HCT116 (cell line): ENCODE results near the gene KCNIP3. TPM values are rescaled to one million over a fixed set of nuclear protein-coding genes. Genes with fewer than 3 reads are reported as not detected.
"Not testable (repeated sequence)": the region's sequence is repeated elsewhere in the genome, so short reads cannot be mapped to it uniquely, and the experiment has no call there.

ENCODE experiments used
- ATAC-seq: fragments of 200-7000 bp; cut with Tn5 transposase; 2 replicates; pipeline ENCODE4 v1.9.1; 2020; ENCODE audit warnings: mild to moderate bottlenecking, moderate library complexity
- BruUV-seq: library from RNA; stranded (reverse); fragments of 400-500 nt; replicated peaks from 2 replicates; lab custom pipeline; 2021; lab: Mats Ljungman, UMichigan
- CTCF ChIA-PET: fragments of 300-600 bp; sonication (Branson Sonifier 250); formaldehyde crosslinking; loops from one replicate; lab custom pipeline; 2021; ENCODE audit warnings: antibody characterized with exemption; lab: Charles Lee
- POLR2A ChIA-PET: fragments of 300-600, 350-600 bp; sonication (Branson Sonifier 250); formaldehyde crosslinking; loops from one replicate; lab custom pipeline; 2021; ENCODE audit warnings: antibody characterized with exemption; lab: Charles Lee
- RAD21 ChIA-PET, 2 experiments: fragments of 300-600 bp; sonication (Branson Sonifier 250); formaldehyde crosslinking; loops; one replicate each; lab custom pipeline; 2023; ENCODE audit warnings: low total read pairs in 2 of 2; ENCODE audit not compliant: uncharacterized antibody in 2 of 2, unreplicated experiment in 2 of 2, low non-redundant PET in 1 of 2; lab: Charles Lee
- DNase-seq: peaks from one replicate; pipeline ENCODE4 v3.0.0-alpha.2; 2010; ENCODE audit warnings: low read depth, low spot score
- H2AFZ ChIP-seq: fragments of 200-600 bp; shearing (Covaris generic), sonication (generic); 2 replicates; pipeline ENCODE4 v1.6.1; 2017; ENCODE audit warnings: low read depth, mixed run types, mixed read lengths, antibody characterized with exemption, low read length; ENCODE audit not compliant: poor library complexity, severe bottlenecking
- H3K27ac ChIP-seq: 2 replicates; pipeline ENCODE4 v1.5.1; 2012; ENCODE audit warnings: low read depth, low read length
- H3K27me3 ChIP-seq: fragments of 200-600 bp; sonication (generic); 2 replicates; pipeline ENCODE4 v1.6.1; 2016; ENCODE audit warnings: mixed run types, low read length, mixed read lengths; ENCODE audit not compliant: insufficient read depth
- H3K36me3 ChIP-seq, 2 experiments: fragments of 200-500 bp in 1 of 2; fragments of 200-600 bp in 1 of 2; sonication (Bioruptor generic) in 1 of 2; sonication (generic) in 1 of 2; 2 replicates each; pipeline versions ENCODE4 v1.5.1 to v1.6.1; 2014 to 2016; ENCODE audit warnings: low read length in 2 of 2, inconsistent platforms in 1 of 2, mixed read lengths in 1 of 2, mixed run types in 1 of 2; ENCODE audit not compliant: insufficient read depth in 2 of 2, control insufficient read depth in 1 of 2
- H3K4me1 ChIP-seq, 2 experiments: fragments of 200-600 bp in 1 of 2; sonication (generic) in 1 of 2; 2 replicates each; pipeline versions ENCODE4 v1.5.1 to v1.6.1; 2012 to 2017; ENCODE audit warnings: low read length in 2 of 2, inconsistent platforms in 1 of 2, mild to moderate bottlenecking in 1 of 2, mixed read lengths in 1 of 2, mixed run types in 1 of 2, moderate library complexity in 1 of 2; ENCODE audit not compliant: insufficient read depth in 2 of 2, control insufficient read depth in 1 of 2
- H3K4me2 ChIP-seq: fragments of 200-600 bp; sonication (generic); 2 replicates; pipeline ENCODE4 v1.6.1; 2017; ENCODE audit warnings: mixed run types, low read length, mixed read lengths
- H3K4me3 ChIP-seq, 2 experiments: fragments of 200-600 bp in 1 of 2; sonication (generic) in 1 of 2; replicated peaks in 1 of 2; 2 replicates each; pipeline ENCODE4 v1.5.1; 2011 to 2016; ENCODE audit warnings: low read length in 2 of 2, control low read depth in 1 of 2, low read depth in 1 of 2, mild to moderate bottlenecking in 1 of 2, mixed read lengths in 1 of 2, mixed run types in 1 of 2
- H3K79me2 ChIP-seq: fragments of 200-600 bp; sonication (generic); 2 replicates; pipeline ENCODE4 v1.6.1; 2017; ENCODE audit warnings: mild to moderate bottlenecking, mixed run types, low read length, moderate library complexity, mixed read lengths; ENCODE audit not compliant: insufficient read depth
- H3K9ac ChIP-seq: fragments of 200-600 bp; sonication (generic); 2 replicates; pipeline ENCODE4 v1.6.1; 2016; ENCODE audit warnings: low read length, mixed read lengths
- H3K9me2 ChIP-seq: fragments of 200-600 bp; sonication (generic), shearing (Covaris generic); 2 replicates; pipeline ENCODE4 v1.6.1; 2017; ENCODE audit warnings: mixed run types, mild to moderate bottlenecking, moderate library complexity; ENCODE audit not compliant: insufficient read depth
- H3K9me3 ChIP-seq, 2 experiments: fragments of 200-500 bp in 1 of 2; fragments of 200-600 bp in 1 of 2; sonication (Bioruptor generic) in 1 of 2; sonication (generic) in 1 of 2; 2 replicates each; pipeline ENCODE4 v1.6.1; 2014 to 2017; ENCODE audit warnings: low read length in 2 of 2, mixed read lengths in 2 of 2, inconsistent platforms in 1 of 2, low read depth in 1 of 2, mild to moderate bottlenecking in 1 of 2, mixed run types in 1 of 2, moderate library complexity in 1 of 2; ENCODE audit not compliant: control insufficient read depth in 1 of 2, insufficient read depth in 1 of 2
- H4K20me1 ChIP-seq: fragments of 200-600 bp; sonication (generic), shearing (Covaris generic); 2 replicates; pipeline ENCODE4 v1.6.1; 2017; ENCODE audit warnings: mixed run types, mild to moderate bottlenecking, moderate library complexity; ENCODE audit not compliant: insufficient read depth
- CBX3 ChIP-seq: IDR thresholded peaks from 2 replicates; pipeline ENCODE4 v1.6.1; 2012; ENCODE audit warnings: low read depth
- CEBPB ChIP-seq: IDR thresholded peaks from 2 replicates; pipeline ENCODE4 v1.6.1; 2012; ENCODE audit warnings: low read depth
- ELF1 ChIP-seq: IDR thresholded peaks from 2 replicates; pipeline ENCODE4 v1.6.1; 2012; ENCODE audit warnings: low read depth, borderline replicate concordance
- EZH2 ChIP-seq: fragments of 200-600 bp; sonication (generic); IDR thresholded peaks from 2 replicates; pipeline ENCODE4 v1.6.1; 2017; ENCODE audit warnings: antibody characterized with exemption, mixed run types
- EZH2phosphoT487 ChIP-seq: fragments of 200-600 bp; IDR thresholded peaks from 2 replicates; pipeline ENCODE4 v1.6.1; 2018; ENCODE audit warnings: antibody characterized with exemption, borderline replicate concordance
- FOSL1 ChIP-seq: IDR thresholded peaks from 2 replicates; pipeline ENCODE4 v1.6.1; 2012; ENCODE audit warnings: low read depth
- JUND ChIP-seq: IDR thresholded peaks from 2 replicates; pipeline ENCODE4 v1.6.1; 2012
- MAX ChIP-seq: IDR thresholded peaks from 2 replicates; pipeline ENCODE4 v1.6.1; 2012
- POLR2A ChIP-seq: IDR thresholded peaks from 2 replicates; pipeline ENCODE4 v1.7.0; 2011; ENCODE audit warnings: borderline replicate concordance; ENCODE audit not compliant: insufficient read depth, insufficient read length; ENCODE audit errors: extremely low read depth
- POLR2AphosphoS5 ChIP-seq: IDR thresholded peaks from 2 replicates; pipeline ENCODE4 v1.6.1; 2011; ENCODE audit warnings: mild to moderate bottlenecking, low read depth, low read length, moderate library complexity
- RAD21 ChIP-seq: IDR thresholded peaks from 2 replicates; pipeline ENCODE4 v1.6.1; 2012; ENCODE audit warnings: low read depth, mild to moderate bottlenecking
- REST ChIP-seq: IDR thresholded peaks from 2 replicates; pipeline ENCODE4 v1.6.1; 2012; ENCODE audit warnings: low read depth
- SIN3A ChIP-seq: IDR thresholded peaks from 2 replicates; pipeline ENCODE4 v1.6.1; 2012; ENCODE audit warnings: low read depth
- SP1 ChIP-seq: IDR thresholded peaks from 2 replicates; pipeline ENCODE4 v1.6.1; 2012; ENCODE audit warnings: low read depth
- SRF ChIP-seq: IDR thresholded peaks from 2 replicates; pipeline ENCODE4 v1.6.1; 2012; ENCODE audit warnings: low read depth
- YY1 ChIP-seq: IDR thresholded peaks from 2 replicates; pipeline ENCODE4 v1.6.1; 2011; ENCODE audit warnings: low read length, low read depth, moderate library complexity, mild to moderate bottlenecking; ENCODE audit not compliant: insufficient replicate concordance; ENCODE audit errors: extremely low read depth
- ZBTB33 ChIP-seq: IDR thresholded peaks from 2 replicates; pipeline ENCODE4 v1.6.1; 2011; ENCODE audit warnings: mild to moderate bottlenecking, low read length, moderate library complexity; ENCODE audit not compliant: insufficient replicate concordance; ENCODE audit errors: extremely low read depth
- intact Hi-C: fragments of 100-400 bp; cut with micrococcal nuclease; formaldehyde crosslinking; loops from 2 replicates; pipeline ENCODE4 v1.10.0; 2022
- total RNA-seq: library from RNA; stranded (reverse); gene quantifications from one replicate; pipeline ENCODE4 v1.2.1, GENCODE V29; 2021; ENCODE audit not compliant: unreplicated experiment

Gene KCNIP3
- total RNA-seq, 1 experiment from 2014 or later: 3.1 TPM

- no TSS peak for BruUV-seq
- Histone ChIP-seq H3K9me2 (no peaks in the 10 kb centered on the region), H3K27ac (no peak overlapping the region), H3K9ac (no peak overlapping the region), H4K20me1 (no peaks in the 10 kb centered on the region), H3K4me2 (no peak overlapping the region), H2AFZ (no peak overlapping the region), H3K36me3 (no peaks in the 10 kb centered on the region), H3K27me3 (no peaks in the 10 kb centered on the region), H3K4me1 (peaks cover 8 to 14% of the 10 kb centered on the region in 2 experiments), H3K9me3 (no peaks in the 10 kb centered on the region), H3K4me3 (no peak overlapping the region), H3K79me2 (no peaks in the 10 kb centered on the region)
- ATAC-seq (no peak), DNase-seq (no peak)
- CTCF ChIA-PET: interaction anchor here (2.1 kb wide), 1 partner anchor 8 kb away, joined by 8 read pairs; no protein-coding TSS in a partner anchor
- intact Hi-C loops: no loop called here
- POLR2A ChIA-PET: no interaction called here
- no peak for TF ChIP-seq EZH2
- no peak for TF ChIP-seq EZH2phosphoT487
- TF ChIP-seq MAX: no peak
- TF ChIP-seq ZBTB33: no peak
- no peak for TF ChIP-seq SIN3A
- TF ChIP-seq CBX3: no peak
- TF ChIP-seq SP1: no peak
- TF ChIP-seq POLR2A: no peak
- no peak for TF ChIP-seq RAD21
- TF ChIP-seq SRF: no peak
- TF ChIP-seq CEBPB: no peak
- TF ChIP-seq REST: no peak
- no peak for TF ChIP-seq FOSL1
- TF ChIP-seq POLR2AphosphoS5: no peak
- no peak for TF ChIP-seq ELF1
- TF ChIP-seq YY1: no peak
- TF ChIP-seq JUND: no peak
- RAD21 ChIA-PET: no interaction called here
These were observed 28.0 kb upstream of the KCNIP3 start for GRCh38 chr2:95269036-95269680.

- H2AFZ ChIP-seq, H3K4me3 ChIP-seq, BruUV-seq, RAD21 ChIA-PET, H3K9ac ChIP-seq, ATAC-seq, H3K27me3 ChIP-seq, H4K20me1 ChIP-seq, H3K4me2 ChIP-seq, H3K36me3 ChIP-seq, H3K9me2 ChIP-seq, intact Hi-C loops, CTCF ChIA-PET, DNase-seq, POLR2A ChIA-PET, H3K79me2 ChIP-seq, H3K27ac ChIP-seq, H3K9me3 ChIP-seq: not testable (repeated sequence)
- H3K4me1 ChIP-seq: peaks cover 14 to 20% of the 10 kb centered on the region in 2 experiments
These were observed 27.4 kb upstream of the KCNIP3 start for GRCh38 chr2:95269745-95270144.
